ENCODE results near the gene N4BP2L2.

N4BP2L2 gene

GRCh38 chr13:32415019-32415418, 123.6 kb downstream of the N4BP2L2 start:
- H3K9me3 Mint-ChIP-seq, result peaks cover 4 to 11% of the 10 kb centered on the region in 2 donors
- no peaks in the 10 kb centered on the region for H3K27me3 Mint-ChIP-seq
- DNase-seq, result no peak
- peak; percentile 55 to 60 for ATAC-seq (replicated peaks)
- H3K4me1 Mint-ChIP-seq, result peaks cover 7 to 13% of the 10 kb centered on the region in 2 donors
- no peak overlapping the region for H3K27ac Mint-ChIP-seq
- peaks cover 37 to 40% of the 10 kb centered on the region in 2 donors for H3K36me3 Mint-ChIP-seq
- no peak overlapping the region for H3K4me3 Mint-ChIP-seq

- ATAC-seq (replicated peaks) (no peak), DNase-seq (no peak)
- Mint-ChIP-seq H3K36me3 (peaks cover 36 to 40% of the 10 kb centered on the region in 2 donors), H3K4me1 (peaks cover 11 to 17% of the 10 kb centered on the region in 2 donors), H3K4me3 (no peak overlapping the region), H3K27ac (no peak overlapping the region), H3K9me3 (peaks cover 4 to 8% of the 10 kb centered on the region in 2 donors), H3K27me3 (no peaks in the 10 kb centered on the region)
Observed at GRCh38 chr13:32414580-32414979, 124.0 kb downstream of the N4BP2L2 start.

GRCh38 chr13:32413284-32413683, 125.3 kb downstream of the N4BP2L2 start:
- no peak overlapping the region for H3K27ac Mint-ChIP-seq
- no peak overlapping the region for H3K4me3 Mint-ChIP-seq
- DNase-seq (no peak), ATAC-seq (replicated peaks) (no peak)
- H3K9me3 Mint-ChIP-seq, result peaks cover 0 to 5% of the 10 kb centered on the region in 2 donors
- H3K4me1 Mint-ChIP-seq, result peaks cover 16 to 26% of the 10 kb centered on the region in 2 donors
- H3K36me3 Mint-ChIP-seq, result peaks cover 31 to 36% of the 10 kb centered on the region in 2 donors
- H3K27me3 Mint-ChIP-seq, result no peaks in the 10 kb centered on the region

GRCh38 chr13:32409561-32410421, 128.8 kb downstream of the N4BP2L2 start:
- peaks cover 34% of the 10 kb centered on the region in 2 donors for H3K36me3 Mint-ChIP-seq
- peaks cover 14 to 16% of the 10 kb centered on the region in 2 donors for H3K4me1 Mint-ChIP-seq
- ATAC-seq (replicated peaks), result no peak
- H3K27me3 Mint-ChIP-seq, result no peaks in the 10 kb centered on the region
- DNase-seq, result no peak
- peak overlapping the region in 1 of 2 donors; percentile 2 for H3K4me3 Mint-ChIP-seq
- no peaks in the 10 kb centered on the region for H3K9me3 Mint-ChIP-seq
- no peak overlapping the region for H3K27ac Mint-ChIP-seq

GRCh38 chr13:32409001-32409313, 129.6 kb downstream of the N4BP2L2 start:
- Mint-ChIP-seq H3K4me3 (no peak overlapping the region), H3K9me3 (no peaks in the 10 kb centered on the region), H3K36me3 (peaks cover 34% of the 10 kb centered on the region in 2 donors), H3K27me3 (no peaks in the 10 kb centered on the region), H3K27ac (no peak overlapping the region), H3K4me1 (peaks cover 14 to 16% of the 10 kb centered on the region in 2 donors)
- ATAC-seq (replicated peaks) (no peak), DNase-seq (no peak)

- no peak overlapping the region for H3K4me3 Mint-ChIP-seq
- peaks cover 14 to 16% of the 10 kb centered on the region in 2 donors for H3K4me1 Mint-ChIP-seq
- ATAC-seq (replicated peaks), result no peak
Observed at GRCh38 chr13:32408296-32409000, 130.1 kb downstream of the N4BP2L2 start.

DNA sequence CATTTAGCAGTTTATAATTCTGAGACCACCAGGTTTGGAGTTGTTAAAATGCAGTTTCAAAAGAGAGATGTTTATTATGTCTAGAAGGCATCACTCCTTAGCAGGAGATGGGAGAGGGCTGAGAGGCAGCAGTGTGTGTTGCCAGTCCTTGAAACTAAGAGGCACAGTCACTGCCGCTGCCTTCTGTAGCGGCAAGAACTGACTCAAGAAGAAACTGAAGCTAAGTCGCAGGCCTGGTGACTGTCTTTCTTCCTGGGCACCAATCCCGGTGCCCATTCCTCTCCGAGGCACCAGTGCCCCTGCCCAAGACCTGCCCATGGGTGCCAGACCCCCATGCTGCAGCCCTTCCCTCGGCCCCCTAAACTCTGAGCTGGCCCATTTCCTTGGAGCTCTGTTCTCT, 130.7 kb downstream of the N4BP2L2 start:
- H3K9me3 Mint-ChIP-seq, result no peaks in the 10 kb centered on the region
- no peak overlapping the region for H3K4me3 Mint-ChIP-seq
- H3K27me3 Mint-ChIP-seq, result no peaks in the 10 kb centered on the region
- H3K36me3 Mint-ChIP-seq, result peaks cover 35 to 38% of the 10 kb centered on the region in 2 donors
- DNase-seq (no peak), ATAC-seq (replicated peaks) (no peak)
- peak overlapping the region; percentile 37 for H3K27ac Mint-ChIP-seq
- H3K4me1 Mint-ChIP-seq, result peaks cover 14 to 16% of the 10 kb centered on the region in 2 donors

More at GRCh38 chr13:32408296-32409000, 130.1 kb downstream of the N4BP2L2 start:
- Mint-ChIP-seq H3K9me3 (no peaks in the 10 kb centered on the region), H3K27me3 (no peaks in the 10 kb centered on the region), H3K27ac (peak overlapping the region; percentile 37), H3K36me3 (peaks cover 34% of the 10 kb centered on the region in 2 donors)
- no peak for DNase-seq

- H3K36me3 Mint-ChIP-seq, result peaks cover 25 to 45% of the 10 kb centered on the region in 2 donors
- H3K9me3 Mint-ChIP-seq, result no peaks in the 10 kb centered on the region
- peaks cover 0 to 2% of the 10 kb centered on the region in 2 donors for H3K4me1 Mint-ChIP-seq
- ATAC-seq (replicated peaks), result no peak
- DNase-seq, result no peak
- H3K27ac Mint-ChIP-seq, result no peak overlapping the region
- H3K27me3 Mint-ChIP-seq, result no peaks in the 10 kb centered on the region
- H3K4me3 Mint-ChIP-seq, result no peak overlapping the region
Observed at GRCh38 chr13:32403108-32403507, 135.5 kb downstream of the N4BP2L2 start.

DNA sequence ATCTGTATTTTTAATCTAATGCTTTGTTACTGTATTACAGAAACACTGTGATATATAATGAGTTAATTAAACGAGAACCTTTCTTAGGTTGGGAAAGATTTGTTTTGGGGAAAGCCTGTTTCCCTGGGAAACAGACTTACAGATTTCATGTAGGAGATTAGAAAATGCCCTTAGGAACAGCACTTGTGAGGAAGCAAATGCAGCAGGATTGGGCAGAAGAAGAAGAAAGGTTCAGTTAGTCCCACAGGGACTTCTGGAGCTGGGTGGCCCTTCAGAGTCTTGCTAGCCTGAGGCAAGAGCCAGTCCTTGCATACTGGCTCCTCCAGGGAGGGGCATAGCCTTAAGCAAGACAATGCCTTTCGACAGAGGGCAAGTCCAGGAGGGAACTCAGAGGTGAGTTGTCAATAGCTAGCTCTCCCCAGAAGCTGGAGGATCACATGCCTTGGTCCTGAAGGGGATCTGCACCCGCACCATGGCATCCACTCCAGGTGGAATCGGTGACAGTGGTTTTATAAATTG, 147.4 kb downstream of the N4BP2L2 start:
- Mint-ChIP-seq H3K27me3 (no peaks in the 10 kb centered on the region), H3K27ac (no peak overlapping the region), H3K4me1 (peaks cover 0 to 3% of the 10 kb centered on the region in 2 donors), H3K36me3 (peaks cover 24 to 31% of the 10 kb centered on the region in 2 donors), H3K9me3 (no peaks in the 10 kb centered on the region), H3K4me3 (no peak overlapping the region)
- DNase-seq (no peak), ATAC-seq (replicated peaks) (no peak)

DNA sequence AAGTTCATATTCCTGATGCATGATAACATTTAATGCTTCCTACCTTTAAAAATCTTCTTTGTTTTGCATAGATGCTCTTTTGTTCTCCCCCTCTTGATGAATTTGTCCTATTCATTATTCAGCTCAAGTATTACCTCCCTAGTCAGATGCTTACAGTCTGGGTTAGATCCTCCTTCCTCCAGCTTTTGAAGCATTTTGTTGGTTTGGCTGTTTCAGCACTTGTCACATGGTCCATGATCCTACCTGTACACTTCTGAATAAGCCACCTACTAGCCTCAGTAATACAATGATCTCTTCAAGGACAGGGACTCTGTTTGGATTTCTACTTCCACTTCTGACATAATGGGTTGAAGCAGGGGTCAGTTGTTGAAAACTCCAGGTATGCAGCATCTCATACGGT, 148.1 kb downstream of the N4BP2L2 start:
- DNase-seq (no peak), ATAC-seq (replicated peaks) (no peak)
- no peaks in the 10 kb centered on the region for H3K9me3 Mint-ChIP-seq
- peaks cover 0 to 3% of the 10 kb centered on the region in 2 donors for H3K4me1 Mint-ChIP-seq
- peaks cover 22 to 28% of the 10 kb centered on the region in 2 donors for H3K36me3 Mint-ChIP-seq
- H3K4me3 Mint-ChIP-seq, result no peak overlapping the region
- no peak overlapping the region for H3K27ac Mint-ChIP-seq
- no peaks in the 10 kb centered on the region for H3K27me3 Mint-ChIP-seq

DNA sequence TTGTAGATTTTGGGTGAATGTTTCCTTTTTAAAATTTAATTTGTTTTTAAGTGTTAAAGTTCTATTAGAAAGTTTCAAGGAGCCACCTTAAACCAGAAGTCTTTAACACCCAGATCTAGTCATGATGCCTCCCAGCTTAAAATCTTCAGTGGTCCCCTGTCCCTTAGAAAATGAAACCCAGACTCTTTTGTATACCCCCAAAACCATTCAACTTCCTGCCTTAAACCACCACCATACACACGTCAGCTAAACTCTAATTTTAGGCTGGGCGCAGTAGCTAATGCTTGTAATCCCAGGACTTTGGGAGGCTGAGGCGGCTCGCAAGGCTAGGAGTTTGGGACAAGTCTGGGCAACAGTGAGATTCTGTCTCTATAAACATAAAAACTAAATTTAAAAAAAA, 148.5 kb downstream of the N4BP2L2 start:
- Mint-ChIP-seq H3K4me3 (no peak overlapping the region), H3K27ac (no peak overlapping the region)

GRCh38 chr13:32385410-32385809, 153.2 kb downstream of the N4BP2L2 start:
- no peak overlapping the region for H3K4me3 Mint-ChIP-seq
- no peak for DNase-seq
- H3K4me1 Mint-ChIP-seq, result peaks cover 0 to 1% of the 10 kb centered on the region in 2 donors
- H3K9me3 Mint-ChIP-seq, result no peaks in the 10 kb centered on the region
- no peak for ATAC-seq (replicated peaks)
- no peaks in the 10 kb centered on the region for H3K27me3 Mint-ChIP-seq
- H3K36me3 Mint-ChIP-seq, result peaks cover 6 to 9% of the 10 kb centered on the region in 2 donors
- no peak overlapping the region for H3K27ac Mint-ChIP-seq

More for the DNA sequence above, 148.5 kb downstream of the N4BP2L2 start:
- H3K4me1 Mint-ChIP-seq, result peaks cover 0 to 3% of the 10 kb centered on the region in 2 donors
- no peak for DNase-seq
- H3K27me3 Mint-ChIP-seq, result no peaks in the 10 kb centered on the region
- no peak for ATAC-seq (replicated peaks)
- H3K36me3 Mint-ChIP-seq, result peaks cover 22 to 28% of the 10 kb centered on the region in 2 donors
- H3K9me3 Mint-ChIP-seq, result no peaks in the 10 kb centered on the region

DNA sequence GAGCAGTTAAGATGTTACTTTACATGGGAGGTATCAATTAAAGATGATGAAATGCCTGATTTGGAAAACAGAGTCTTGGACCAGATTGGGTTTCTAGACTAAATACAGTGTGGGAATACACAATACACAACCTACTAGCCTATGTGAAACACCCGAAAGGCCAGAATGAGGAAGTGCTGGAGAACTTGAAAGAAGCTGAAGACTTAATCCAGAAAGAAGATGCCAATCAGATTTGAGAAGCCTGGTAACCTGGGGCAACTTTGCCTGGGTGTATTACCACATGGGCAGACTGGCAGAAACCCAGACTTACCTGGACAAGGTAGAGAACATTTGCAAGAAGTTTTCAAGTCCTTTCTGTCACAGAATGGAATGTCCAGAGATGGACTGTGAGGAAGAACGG, 153.9 kb downstream of the N4BP2L2 start:
- no peak for ATAC-seq (replicated peaks)

GRCh38 chr13:32383836-32384618, 154.6 kb downstream of the N4BP2L2 start:
- no peak overlapping the region for H3K27ac Mint-ChIP-seq
- DNase-seq (no peak), ATAC-seq (replicated peaks) (no peak)
- no peak overlapping the region for H3K4me3 Mint-ChIP-seq
- H3K36me3 Mint-ChIP-seq, result peaks cover 5 to 7% of the 10 kb centered on the region in 2 donors
- no peaks in the 10 kb centered on the region for H3K4me1 Mint-ChIP-seq
- H3K27me3 Mint-ChIP-seq, result no peaks in the 10 kb centered on the region
- H3K9me3 Mint-ChIP-seq, result no peaks in the 10 kb centered on the region

More for the DNA sequence above, 153.9 kb downstream of the N4BP2L2 start:
- H3K9me3 Mint-ChIP-seq, result no peaks in the 10 kb centered on the region
- no peaks in the 10 kb centered on the region for H3K4me1 Mint-ChIP-seq
- DNase-seq, result no peak
- H3K27me3 Mint-ChIP-seq, result no peaks in the 10 kb centered on the region
- H3K4me3 Mint-ChIP-seq, result no peak overlapping the region
- H3K36me3 Mint-ChIP-seq, result peaks cover 5 to 7% of the 10 kb centered on the region in 2 donors
- no peak overlapping the region for H3K27ac Mint-ChIP-seq

Measured in stimulated activated naive B cell treated with anti-CD40 and anti-IgM and Interleukin-4, amounts not matched to agents 10 μg/mL and 1 μg/mL and 100 μg/mL, for 72 hours (primary cell).